NCI-H748 treated with DMSO at 0.1 percent for 48 hours (cell line): ENCODE results near the gene APOBEC3F.
"Not testable (repeated sequence)": the region's sequence is repeated elsewhere in the genome, so short reads cannot be mapped to it uniquely, and the experiment has no call there.

Experiments used
- DNase-seq: peaks from one replicate; lab custom pipeline; 2025; lab: John Stamatoyannopoulos, UW

Gene APOBEC3F

DNA sequence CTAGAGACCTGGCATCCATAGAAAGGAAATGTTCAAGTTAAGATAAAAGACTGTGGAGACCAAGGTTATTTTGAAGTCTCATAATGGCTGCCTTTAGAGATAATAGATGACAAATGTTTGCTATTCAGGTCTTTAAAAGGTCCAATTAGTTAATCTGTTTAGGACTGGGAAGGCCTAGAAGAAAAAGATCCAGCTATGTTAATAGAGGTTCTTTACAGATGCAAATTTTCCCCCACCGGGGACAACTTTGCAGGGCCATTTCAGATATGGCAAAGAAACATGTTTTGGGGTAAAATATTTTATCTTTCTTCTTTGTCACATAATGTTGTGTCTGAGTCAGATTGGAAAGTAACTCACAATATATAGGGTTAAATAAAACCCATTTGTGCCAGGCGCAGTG, 33.3 kb downstream of the APOBEC3F start:
- DNase-seq: no peak

DNA sequence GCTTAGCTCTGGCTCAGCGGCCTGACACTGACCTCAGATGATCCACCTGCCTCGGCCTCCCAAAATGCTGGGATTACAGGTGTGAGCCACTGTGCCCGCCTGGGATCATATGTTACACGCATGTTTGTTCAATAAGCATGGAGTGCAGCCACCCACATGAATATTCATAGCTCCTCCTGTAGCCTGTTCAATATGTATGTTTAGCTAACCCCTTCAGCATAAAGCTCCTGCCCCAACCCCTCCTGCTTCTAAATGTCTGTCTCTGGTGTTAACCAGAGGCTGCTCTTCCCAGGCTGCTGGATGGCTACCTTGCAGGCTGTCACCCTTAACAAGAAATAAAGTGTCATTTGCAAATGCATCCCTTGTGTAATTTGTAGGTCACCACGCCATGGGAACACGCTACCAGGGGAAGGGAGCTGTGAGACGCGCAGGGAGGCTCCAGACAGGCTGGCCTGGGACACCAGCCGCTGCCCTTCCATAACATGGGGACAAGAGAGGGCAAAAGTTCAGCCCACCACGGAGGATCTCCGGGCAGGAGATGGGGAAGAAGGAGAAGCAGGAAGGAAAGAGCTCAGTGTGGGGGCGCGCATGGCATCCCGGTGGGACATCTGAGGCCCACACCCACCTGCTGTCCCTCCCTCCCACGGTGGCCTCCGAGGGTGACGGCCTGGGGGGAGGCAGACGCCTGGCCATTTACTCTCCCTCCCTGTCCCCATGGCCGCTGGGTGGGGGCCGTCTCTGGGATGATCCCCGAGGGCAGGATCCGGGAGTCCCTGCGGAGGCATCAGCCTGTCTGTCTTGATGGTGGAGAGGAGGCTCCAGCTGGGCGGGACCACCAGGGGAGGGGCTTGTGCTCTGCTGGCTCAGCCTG, 35.7 kb downstream of the APOBEC3F start:
- DNase-seq: not testable (repeated sequence)

DNA sequence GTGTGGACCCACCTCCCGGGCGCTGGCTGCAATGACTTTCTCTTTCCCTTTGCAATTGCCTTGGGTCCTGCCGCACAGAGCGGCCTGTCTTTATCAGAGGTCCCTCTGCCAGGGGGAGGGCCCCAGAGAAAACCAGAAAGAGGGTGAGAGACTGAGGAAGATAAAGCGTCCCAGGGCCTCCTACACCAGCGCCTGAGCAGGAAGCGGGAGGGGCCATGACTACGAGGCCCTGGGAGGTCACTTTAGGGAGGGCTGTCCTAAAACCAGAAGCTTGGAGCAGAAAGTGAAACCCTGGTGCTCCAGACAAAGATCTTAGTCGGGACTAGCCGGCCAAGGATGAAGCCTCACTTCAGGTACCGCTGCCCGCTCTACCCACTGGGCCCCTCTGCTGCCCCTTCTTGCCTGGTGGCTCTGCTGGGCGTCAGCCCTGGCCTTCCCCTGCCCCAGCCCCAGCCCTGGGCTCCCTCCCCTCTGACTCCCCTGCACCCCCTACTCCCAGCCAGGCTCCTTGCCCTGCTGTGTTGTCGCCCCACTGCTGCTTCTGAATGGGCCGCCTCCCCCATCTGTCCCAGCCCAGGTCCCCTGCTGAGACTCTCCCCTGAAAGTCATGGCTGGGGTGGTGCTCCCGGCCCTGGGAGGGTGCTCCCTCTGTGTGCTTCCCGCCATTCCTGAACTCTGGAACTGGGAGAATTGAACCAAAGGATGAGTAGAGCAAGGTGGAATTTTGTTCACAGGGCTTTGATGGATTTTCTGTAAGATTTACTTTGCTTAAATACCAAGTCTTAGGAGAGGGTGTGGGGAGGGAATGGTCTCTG, 36.6 kb downstream of the APOBEC3F start, which contains the start of gene APOBEC3G:
APOBEC3G (plus strand) TSS at position 250 of the 815 bp plus-strand sequence; CDS start at position 337, 87 bp downstream.
- not testable (repeated sequence) for DNase-seq

DNA sequence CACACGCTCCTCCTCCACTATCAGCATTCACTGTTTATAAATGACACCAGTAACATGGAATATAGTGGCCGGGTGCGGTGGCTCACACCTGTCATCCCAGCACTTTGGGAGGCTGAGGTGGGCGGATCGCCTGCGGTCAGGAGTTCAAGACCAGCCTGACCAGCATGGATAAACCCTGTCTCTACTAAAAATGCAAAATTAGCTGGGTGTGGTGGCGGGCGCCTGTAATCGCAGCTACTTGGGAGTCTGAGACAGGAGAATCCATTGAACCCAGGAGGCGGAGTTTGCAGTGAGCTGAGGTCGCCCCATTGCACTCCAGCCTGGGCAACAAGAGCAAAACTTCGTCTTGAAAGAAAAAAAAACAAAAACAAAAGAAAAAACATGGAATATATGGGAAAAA, 37.2 kb downstream of the APOBEC3F start:
- DNase-seq: not testable (repeated sequence)

DNA sequence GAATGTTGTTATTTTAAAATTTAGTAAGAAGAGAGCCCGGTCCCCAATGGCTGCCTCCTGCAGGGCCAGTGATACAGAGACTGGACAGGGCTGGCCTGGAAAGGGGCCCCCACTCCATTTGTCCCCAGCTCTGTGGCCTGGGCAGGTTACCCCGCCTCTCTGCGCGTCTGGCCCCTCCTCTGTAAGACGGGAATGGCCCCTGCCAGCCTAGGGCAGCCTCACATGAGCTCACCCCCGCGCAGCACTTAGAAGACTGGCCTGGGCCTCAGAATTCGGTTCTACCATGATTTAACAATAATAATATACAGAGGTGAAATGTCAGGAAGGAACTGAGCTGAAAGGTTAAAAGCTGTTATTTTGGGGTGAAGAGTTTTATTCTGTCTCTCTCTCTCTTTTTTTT, 37.7 kb downstream of the APOBEC3F start:
- no peak for DNase-seq

DNA sequence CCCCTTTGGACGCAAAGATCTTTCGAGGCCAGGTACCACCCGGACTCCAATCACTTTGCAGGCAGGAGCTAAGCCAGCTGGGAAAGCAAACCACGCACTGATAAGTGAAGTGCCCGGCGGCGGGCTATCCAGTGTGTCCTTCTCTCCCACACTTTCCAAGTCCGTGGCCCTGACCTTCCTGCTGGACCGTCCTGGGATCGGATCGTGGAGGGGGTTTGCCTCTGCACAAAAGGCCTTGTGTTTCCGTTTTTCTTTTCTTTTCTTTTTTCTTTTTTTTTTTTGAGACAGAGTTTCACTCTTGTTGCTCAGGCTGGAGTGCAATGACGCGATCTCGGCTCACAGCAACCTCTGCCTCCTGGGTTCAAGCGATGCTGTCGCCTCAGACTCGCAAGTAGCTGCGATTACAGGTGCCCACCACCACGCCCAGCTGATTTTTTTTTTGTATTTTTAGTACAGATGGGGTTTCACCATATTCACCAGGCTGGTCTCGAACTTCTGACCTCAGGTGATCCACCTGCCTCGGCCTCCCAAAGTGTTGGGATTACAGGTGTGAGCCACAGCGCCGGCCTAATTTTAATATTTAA, 38.5 kb downstream of the APOBEC3F start:
- DNase-seq: not testable (repeated sequence)

DNA sequence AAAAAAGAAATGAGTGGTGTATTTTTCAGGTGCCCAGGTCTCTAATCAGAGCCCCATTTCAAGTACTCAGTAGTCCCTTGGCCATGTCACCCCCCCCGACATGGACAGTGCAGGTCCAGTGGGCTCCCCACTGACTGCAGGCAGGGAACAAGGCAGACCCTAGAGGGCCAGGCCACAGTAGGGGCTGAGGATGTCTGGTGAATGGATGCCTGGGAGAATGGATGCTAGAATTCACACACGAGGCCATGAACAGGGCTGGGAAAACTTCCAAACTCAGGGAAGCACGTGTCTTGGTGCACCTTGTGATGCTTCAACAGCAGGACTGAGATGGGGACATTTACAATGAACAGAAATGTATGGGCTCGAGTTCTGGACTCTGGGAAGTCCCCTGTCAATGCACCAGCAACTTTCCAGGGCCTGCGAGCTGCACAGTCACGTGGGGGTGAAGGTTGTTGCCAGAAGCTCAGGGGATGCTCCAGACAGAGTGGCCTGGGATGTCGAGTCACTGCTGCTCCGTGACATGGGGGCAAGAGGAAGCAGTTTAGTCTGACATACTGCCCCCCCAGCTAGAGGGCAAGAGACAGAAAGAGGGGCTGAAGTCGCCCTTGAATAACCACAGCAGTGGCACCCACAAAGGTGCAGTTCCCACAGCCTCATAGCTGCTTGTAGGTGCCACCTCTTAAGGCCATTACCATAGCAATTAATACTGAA, 39.5 kb downstream of the APOBEC3F start:
- no peak for DNase-seq

DNA sequence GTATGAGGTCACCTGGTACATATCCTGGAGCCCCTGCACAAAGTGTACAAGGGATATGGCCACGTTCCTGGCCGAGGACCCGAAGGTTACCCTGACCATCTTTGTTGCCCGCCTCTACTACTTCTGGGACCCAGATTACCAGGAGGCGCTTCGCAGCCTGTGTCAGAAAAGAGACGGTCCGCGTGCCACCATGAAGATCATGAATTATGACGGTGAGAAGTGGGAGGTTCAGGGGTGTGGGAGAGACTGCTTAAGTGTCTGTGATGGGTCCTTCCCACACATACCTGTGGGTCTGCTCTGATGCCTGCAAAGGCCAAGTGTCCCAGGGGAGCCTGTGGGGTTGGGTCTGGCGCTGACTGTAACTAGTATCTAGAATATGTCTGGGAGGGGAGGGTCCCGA, 40.4 kb downstream of the APOBEC3F start:
- DNase-seq: no peak

DNA sequence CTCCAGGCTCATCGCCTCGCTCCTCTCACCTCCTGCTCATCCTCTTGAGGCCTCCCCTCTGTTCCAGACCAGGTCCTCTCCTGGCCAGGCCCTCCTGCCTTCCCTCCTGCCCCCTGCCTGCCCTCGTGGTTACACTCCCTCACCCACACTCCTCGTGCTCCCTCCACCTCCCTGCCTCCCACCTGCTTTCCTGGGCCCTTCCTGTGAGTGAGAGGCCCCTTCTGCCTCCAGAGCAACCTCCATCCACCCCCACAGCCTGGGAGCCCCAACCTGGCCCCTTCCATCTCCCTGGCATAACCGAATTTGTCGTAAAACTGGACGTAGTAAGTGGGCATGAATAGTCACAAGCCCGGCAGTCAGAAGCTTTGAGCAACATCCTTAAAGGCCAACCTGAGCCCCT, 40.9 kb downstream of the APOBEC3F start:
- DNase-seq: no peak

DNA sequence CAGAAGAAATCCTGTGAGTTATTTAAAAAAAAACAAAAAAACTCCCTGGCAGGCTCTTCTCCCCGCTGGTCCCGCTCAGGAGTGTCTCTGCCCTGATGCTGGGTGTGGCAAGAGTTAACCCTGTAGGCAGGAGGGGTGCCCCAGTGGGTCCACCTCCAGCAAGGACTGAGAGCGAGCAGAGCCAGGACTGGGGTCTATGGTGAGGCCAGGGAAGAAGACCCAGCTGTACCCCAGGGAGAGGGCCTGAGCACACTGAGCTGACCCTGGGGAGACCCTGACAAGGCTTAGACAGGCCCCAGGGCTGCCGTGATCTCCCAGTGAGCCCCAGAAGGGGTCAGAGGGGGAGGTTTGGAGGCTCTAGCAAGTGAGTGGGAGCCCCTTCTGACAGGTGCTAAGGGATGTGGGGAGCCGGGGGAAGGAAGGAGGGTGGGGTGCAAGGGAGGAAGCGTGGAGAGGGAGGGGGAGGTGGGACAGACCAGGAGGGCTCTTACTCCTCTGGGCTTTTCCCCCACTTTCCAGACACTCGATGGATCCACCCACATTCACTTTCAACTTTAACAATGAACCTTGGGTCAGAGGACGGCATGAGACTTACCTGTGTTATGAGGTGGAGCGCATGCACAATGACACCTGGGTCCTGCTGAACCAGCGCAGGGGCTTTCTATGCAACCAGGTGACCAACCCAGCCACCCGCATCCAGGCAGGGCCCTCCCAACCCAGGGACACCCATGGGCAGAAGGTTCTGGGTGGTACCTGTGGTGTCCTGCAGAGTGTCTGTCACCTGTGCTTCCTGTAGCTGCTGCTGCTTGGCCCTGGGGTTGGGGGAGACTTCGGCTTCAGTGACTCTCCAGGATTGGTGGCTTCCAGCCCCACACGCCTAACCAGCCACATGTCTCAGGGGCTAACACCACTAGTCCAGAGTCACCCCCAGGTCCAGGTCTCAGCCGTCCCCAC, 42.8 kb downstream of the APOBEC3F start:
- no peak for DNase-seq

DNA sequence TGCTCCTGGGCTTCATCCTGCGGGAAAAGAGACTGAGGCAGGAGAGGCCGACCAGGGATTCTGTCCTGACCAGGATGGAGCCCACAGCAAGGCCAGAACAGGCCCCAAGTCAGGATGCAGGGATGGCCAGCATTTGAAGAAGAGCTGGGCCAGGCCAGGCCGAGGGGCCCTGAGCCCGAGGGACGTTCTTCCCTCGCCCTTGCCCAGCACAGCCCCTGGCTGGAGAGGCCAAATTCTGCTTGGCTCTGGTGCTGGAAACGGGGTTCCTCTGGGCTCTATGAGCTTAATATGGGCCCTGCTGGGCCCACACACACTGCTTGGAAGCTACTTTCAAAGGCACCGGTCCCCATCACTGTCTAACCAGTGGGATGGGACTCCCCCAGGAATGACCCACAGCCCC, 44.0 kb downstream of the APOBEC3F start:
- DNase-seq: no peak

DNA sequence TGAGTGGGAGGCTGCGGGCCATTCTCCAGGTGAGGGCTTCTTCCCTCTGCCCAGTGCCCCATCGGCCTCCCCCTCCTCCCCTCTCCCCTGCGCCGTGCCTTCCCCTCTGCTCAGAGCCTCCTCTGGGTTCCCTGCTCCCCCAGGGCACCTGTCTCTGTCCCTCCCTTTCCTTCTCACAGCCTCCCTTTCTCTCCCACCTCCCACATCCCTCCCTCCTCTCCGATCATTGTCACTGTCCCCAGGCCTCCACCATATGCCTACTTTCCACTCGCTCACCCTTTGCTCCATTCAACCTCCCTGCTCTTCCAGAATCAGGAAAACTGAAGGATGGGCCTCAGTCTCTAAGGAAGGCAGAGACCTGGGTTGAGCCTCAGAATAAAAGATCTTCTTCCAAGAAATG, 46.4 kb downstream of the APOBEC3F start:
- no peak for DNase-seq

DNA sequence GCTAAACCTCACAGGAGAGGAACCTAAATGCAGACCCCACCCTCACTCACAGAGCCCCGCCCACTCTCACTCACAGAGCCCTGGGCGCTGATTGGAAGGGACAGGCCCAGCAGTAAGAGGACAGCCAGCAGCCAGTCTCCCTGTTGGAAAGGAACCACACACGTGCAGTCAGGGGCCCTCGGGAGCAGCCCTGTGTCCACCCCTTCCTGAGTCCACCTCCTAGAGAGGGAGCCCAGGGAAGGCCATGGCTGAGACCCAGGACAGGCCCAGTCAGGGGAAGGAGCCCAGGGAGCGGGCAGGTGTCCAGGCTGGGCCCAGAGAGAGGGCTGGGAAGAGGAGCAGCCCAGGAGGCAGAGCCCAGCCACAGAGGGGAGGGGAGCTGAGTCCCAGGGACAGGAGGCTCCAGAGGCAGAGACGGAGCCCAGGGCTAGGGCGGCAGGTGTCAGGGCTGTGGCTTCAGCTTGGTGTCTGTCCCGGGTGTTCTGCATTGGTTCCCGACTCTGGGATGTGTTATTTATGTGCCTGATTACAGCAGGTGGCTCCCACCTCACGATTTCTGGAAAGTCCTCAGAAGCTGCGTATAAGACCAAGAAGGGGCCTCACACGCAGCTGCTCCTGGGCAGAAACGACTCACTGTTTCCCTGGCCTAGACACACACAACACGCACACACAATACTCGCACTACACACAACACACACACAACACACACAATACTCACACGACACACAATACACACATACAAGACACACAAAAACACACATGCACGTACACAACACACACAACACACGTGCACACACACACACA, 47.4 kb downstream of the APOBEC3F start:
- no peak for DNase-seq

DNA sequence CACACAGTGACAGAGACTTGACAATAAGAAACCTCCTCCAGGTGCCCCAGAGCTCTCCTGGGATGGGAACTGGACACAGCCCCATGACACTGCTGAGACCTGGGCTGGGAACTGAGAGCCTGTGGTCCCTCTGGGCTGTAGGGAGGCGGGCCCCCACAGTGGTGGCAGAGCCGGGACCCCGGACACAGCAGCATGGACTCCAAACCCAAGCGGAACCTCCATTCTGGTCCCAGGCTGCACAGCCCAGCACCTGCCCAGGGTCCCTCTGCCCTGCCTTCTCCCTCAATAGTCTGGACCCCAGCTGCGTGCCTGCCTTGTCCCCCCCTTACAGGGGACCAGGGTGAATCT, 48.0 kb downstream of the APOBEC3F start:
- no peak for DNase-seq

DNA sequence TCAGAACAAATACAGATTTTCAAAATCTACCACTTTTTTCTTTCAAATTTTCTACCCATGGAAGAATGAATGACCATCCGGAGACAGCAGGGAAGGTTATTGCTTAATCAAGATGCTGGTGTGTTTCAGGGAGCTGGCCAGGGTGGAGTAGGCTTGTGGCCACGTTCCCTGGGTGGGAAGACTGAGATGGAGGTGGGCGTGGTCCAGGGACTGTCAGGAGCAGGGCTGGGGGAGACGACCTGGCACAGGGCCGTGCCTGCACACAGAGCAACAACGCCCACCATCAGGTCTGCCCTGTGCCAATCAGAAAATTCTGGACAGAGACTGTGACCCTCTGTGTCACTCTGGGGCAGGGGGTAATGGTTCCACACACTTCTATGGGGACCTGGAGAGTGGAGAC, 49.3 kb downstream of the APOBEC3F start:
- DNase-seq: no peak

DNA sequence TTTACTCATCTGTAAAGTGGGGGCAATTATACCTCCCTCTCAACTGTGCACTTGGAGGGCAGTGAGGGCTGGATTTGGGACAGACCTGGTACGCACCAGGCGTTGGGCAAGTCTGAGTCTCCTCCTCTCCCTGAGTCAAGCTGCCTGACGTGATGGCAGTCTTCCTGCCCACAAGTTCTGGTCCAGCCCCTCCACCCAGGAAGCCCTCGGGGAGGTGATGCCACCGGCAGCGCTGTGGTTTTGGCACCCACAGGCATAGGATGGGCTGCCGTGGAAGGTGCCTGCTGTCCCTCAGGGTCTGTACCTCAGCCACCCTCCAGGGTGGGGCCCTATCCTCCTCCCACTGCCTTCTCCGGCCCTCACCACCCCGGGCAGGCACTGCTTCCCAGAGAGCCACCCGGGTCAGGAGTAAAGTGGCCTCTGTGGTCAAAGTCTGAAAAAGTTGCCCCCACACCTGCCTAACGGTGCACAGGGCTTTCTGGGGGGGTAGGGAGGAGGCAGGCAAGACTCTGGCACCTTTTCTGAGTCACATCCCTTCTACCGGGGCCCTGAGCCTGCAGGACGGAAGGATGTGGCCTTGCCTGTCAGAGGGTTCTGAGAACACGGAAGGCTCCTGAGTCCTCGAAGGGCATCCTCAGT, 49.9 kb downstream of the APOBEC3F start:
- no peak for DNase-seq

DNA sequence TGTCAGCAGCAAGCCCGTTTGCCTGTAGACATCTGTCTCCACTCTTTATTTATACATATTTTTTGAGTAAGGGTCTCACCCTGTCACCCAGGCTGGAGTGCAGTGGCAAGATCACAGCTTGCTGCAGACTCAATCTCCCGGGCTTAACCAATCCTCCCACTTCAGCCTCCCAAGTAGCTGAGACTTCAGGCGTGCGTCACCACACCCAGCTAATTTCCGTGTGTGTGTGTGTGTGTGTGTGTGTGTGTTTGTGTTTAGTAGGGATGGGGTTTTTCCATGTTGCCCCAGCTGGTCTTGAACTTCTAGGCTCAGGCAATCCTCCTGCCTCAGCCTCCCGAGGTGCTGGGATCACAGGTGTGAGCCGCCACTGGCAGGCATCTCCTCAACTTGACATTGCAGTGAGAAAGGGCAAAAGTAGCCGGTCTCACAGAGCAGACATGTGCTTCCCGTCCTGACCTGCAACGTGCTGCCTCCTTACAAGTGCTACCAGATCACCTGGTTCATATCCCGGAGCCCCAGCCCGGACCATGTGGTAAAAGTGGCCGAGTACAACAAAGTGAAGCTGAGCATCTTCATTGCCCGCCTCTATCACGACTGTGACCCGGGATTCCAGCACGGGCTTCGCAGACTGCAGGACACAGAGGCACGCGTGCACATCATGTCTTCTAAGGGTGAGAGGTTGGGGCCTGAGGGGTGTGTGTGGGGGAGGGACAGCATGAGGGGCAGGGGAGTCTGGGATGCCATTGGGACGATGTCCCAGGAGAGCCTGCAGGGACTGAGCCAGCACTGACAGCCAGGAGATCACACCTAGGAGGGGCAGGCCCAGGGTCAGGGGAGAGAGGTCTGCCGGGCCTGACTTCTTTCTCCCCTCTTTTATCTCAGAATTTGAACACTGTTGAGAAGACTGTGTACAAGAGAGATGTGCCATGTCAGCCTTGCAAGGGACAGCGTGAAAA, 50.7 kb downstream of the APOBEC3F start:
- no peak for DNase-seq

DNA sequence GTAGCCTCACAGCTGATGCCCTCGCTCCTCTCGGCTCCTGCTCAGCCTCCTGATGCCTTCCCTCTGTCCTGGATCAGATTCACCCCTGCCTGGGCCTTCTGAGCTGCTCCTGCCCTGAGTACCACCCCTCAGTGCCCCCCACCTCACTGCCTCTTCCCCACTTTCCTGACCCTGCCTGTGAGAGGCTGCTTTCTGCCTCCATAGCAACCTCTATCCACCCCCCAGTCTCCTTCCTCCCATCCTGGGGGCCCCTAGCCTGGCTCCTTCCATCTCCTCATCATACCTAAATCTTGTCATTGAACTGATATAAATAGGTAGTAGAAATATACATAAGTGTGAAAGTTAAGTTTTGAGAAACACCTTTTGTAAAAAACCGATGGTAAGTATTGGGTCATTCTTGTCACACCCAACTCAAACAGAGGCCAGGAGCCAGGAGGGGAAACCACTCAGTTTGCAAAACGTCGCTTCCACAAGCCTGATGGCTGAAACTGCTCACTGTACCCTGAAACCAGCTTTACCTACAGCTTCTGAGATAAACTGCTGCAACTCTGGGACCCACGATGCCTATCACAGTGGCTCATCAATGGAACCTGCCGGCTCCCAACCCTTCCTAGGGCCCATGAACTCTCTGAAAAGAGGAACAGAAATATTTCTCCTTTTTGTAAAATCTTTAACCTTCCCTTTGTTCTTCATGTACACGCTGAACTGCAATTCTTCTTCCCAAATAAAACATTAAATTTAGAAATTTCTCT, 51.6 kb downstream of the APOBEC3F start:
- no peak for DNase-seq
